ENCODE results near the gene SLC39A7. TPM values are rescaled to one million over a fixed set of nuclear protein-coding genes. Genes with fewer than 3 reads are reported as not detected.

SLC39A7 gene
- polyA plus RNA-seq (ENCODE audit: insufficient read length in 4 of 4) = 100 to 1,000 TPM in 3 of 4 donors, 10 to 100 TPM in 1; 91.9 to 139 (median 116) TPM

DNA sequence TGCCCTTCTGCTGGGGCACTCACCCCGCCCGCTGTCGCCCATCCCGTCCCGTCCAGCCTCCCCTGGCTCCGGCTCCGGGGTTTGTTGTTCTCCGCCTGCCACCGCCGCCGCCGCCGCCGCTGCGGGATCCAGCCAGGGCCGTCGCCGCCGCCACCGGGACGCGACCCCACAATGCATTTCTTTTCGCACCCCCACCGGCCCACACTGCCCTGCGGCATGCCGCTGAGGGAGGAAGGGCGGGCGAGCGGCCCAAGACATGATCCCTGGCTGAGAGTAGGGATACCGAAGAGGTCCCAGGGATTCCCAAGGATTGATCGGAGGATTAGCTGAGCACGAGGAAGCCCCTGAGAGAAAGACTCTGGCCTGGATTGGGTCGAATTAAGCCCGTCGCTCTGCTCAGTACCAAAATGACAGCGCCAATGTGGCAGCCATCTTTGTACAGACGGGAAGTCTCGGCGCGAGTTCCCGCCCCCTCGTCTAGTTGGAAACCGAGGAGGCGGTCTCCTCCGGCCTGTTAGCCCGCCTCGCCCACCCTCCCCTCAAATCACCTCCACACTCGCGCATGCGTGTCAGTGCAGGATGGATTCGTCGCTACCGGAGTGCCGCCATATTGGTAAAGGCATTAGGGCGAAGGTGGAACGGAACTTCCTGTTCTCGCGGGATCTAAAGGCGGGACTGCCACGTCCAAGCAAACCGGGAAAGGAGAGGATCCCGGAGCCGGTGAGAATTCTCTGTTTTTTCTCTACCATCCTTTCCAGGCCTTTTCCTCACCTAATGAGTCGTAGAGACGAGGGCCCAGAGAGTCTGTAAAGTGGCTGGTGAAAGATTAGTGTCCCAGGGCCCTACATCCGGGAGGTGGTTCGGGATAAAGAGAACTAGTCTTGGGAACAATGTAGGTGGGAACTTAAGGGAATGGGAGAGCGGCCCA lies at the start of gene SLC39A7, which contains the start of gene RXRB:
Gene SLC39A7, plus strand, starts transcription at position 649 of the 928 bp plus-strand sequence. CDS start 379 bp downstream, outside the sequence.
Gene RXRB, minus strand, starts transcription at position 447 of the 928 bp plus-strand sequence. Its CDS starts 189 bp downstream, at position 258.
- peak; percentile 99 to 100 (median 100) for DNase-seq (ENCODE audit: low read depth in 4 of 4, low spot score in 3 of 4)

DNA sequence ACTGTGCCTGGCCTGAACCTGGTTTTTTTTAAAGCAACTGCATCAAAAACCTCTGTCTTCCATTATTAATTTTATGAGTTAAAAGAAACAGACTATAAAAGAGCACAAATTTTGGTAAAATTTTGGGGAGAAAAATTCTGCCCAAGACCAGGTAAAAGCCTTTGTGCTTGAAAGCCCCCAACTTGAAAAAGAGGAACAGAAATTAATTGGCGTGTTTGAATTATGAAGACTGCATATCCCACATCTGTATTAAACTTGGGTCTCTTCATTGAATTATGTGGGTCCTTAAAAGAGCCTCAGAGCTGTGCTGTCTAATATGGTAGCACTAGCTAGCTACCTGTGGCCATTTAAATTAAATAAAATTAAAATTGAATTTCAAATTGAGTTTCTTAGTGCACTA lies 49.6 kb upstream of the SLC39A7 start:
- DNase-seq (ENCODE audit: low read depth in 4 of 4, low spot score in 3 of 4) = no peak

DNA sequence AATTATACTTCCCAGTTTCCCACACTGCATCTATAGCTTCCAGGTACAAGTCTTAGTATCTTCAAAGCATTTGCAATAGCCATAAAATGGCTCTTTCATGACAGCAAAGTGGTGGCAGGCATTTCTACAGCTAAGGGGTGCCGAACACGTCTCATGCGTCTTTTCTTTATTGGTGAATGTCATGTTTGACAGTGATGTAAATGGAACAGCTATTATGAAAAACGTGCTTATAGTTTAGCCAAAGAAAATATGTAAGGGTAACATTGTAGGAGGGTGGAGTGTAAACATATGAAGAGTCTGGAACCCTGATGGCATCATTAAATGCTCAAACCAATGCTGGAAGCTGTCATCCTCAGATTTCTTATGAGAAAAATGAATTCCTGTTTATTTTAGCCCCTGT lies 46.3 kb upstream of the SLC39A7 start:
- DNase-seq (ENCODE audit: low read depth in 4 of 4, low spot score in 3 of 4) = no peak

DNA sequence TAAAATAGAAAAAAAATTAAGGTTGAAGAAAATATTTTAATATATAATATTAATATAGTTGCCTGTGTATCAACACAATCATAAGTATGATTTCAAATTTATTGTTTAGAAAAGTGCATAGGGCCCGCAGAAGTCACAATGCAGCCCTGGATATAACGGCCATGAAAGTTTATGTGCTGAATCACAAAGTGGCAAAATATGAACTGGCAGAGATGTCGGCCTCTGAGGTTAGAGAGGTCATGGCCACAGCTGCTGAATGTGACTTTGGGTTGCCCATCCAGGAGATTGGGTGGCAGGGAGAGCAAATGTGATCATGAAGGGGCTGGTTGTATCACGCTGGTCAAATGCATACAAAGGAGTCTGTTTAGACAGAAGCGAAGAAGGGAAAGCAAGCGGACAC lies 44.1 kb upstream of the SLC39A7 start:
- no peak for DNase-seq (ENCODE audit: low read depth in 4 of 4, low spot score in 3 of 4)

DNA sequence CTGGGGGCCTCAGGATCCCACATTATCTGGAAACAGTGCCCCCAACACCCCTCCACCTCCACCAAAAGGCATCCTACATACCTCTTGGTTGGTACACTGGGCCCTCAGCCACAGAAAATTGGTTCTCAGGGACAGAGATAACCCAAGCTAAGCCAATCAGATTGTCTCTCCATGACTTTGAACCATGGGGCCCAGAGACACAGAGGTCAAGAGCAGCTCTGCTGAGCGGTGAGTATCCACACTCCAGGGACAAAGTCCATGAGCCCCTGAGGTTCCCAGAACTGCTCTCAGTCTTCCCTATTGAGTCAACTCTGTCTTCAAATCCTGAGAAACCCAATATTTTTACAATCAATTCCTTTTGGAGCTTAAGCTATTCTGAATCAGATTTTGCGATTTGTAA lies 43.7 kb upstream of the SLC39A7 start:
- no peak for DNase-seq (ENCODE audit: low read depth in 4 of 4, low spot score in 3 of 4)

DNA sequence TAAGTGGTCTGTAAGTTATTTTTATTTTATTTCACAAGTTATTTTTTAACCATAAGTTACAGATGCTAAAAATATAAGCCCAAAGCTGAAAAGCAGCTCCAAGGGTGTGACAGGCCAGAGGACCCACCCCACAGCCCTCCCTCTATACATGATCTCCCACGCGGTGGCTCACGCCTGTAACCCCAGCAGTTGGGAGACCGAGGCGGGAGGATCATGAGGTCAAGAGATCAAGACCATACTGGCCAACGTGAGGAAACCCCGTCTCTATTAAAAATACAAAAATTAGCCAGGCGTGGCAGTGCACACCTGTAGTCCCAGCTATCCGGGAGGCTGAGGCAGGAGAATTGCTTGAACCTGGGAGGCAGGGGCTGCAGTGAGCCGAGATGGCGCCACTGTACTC lies 40.6 kb upstream of the SLC39A7 start:
- DNase-seq (ENCODE audit: low read depth in 4 of 4, low spot score in 3 of 4) = no peak

DNA sequence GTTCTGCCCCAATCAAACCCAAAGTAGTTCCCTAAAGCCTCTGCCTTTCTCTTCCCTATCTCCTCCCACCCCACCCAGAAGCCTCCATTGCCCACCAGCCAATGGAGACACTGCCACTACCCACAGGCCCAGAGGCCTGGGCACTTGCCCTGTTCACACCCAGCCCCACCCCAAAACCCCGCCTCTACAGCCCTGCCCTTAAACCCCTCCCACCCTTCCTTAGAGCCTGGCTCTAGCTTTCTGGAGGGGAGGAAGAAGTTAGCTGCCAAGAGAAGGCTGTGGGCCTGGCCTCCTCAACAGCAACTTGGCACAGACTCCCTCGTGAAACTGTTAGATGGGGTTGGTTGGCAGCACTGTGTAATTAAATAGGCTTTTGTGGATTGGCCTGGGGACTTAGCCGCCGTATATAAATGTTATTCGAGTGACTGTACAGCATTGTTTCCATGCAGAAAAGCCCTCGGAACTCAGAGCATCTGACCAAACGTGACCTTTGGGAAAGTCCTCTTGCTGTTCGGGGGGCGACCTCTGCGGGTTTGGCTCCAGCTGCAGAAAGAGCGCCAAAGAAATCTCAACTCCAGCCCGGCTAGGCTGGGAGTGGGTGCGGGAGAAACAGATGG lies 39.8 kb upstream of the SLC39A7 start:
- no peak for DNase-seq (ENCODE audit: low read depth in 4 of 4, low spot score in 3 of 4)

GRCh38 chr6:33161354-33162331 lies 39.0 kb upstream of the SLC39A7 start:
- DNase-seq (ENCODE audit: low read depth in 4 of 4, low spot score in 3 of 4) = peak in 2 of 4 donors; percentile 16 to 44

GRCh38 chr6:33163540-33163939 lies 37.1 kb upstream of the SLC39A7 start:
- no peak for DNase-seq (ENCODE audit: low read depth in 4 of 4, low spot score in 3 of 4)

- DNase-seq (ENCODE audit: low read depth in 4 of 4, low spot score in 3 of 4) = no peak
These were observed 36.5 kb upstream of the SLC39A7 start for GRCh38 chr6:33164176-33164575.

DNA sequence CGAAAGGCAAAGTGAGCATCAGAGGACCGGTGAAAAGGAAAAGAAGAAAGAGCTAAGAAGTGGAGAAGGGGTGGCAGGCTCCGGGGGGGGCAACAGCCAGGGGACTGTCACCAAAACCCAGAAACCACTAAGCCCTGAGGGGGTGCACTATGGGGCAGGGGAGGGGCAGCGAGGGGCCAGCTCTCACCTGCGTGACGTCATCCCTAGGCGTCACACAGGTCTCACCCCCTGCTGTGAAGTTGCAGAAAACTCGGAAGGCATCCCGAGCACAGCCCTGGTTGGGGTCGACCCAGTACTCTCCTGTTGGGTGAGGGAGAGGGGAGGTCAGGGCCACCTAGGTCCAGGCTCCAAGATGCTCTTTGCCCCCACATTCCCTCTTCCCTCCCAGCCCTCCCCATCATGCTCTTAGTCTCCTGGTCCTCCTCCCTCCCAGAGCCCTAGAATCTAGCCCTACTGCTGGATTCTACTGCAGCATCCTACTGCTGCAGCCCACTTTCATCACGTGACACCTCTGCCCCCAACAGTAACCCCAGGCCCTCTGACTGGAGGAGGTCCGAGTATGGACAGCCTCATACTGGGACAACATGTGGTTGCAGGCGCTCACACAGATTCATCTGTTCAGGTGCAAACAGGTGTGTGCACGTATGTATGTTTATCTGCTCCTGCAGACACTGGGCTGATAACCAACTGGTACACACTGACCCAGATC lies 35.8 kb upstream of the SLC39A7 start:
- DNase-seq (ENCODE audit: low read depth in 4 of 4, low spot score in 3 of 4) = no peak

GRCh38 chr6:33165581-33166258 lies 34.9 kb upstream of the SLC39A7 start:
- no peak for DNase-seq (ENCODE audit: low read depth in 4 of 4, low spot score in 3 of 4)

GRCh38 chr6:33166363-33166762 lies 34.3 kb upstream of the SLC39A7 start:
- no peak for DNase-seq (ENCODE audit: low read depth in 4 of 4, low spot score in 3 of 4)

DNA sequence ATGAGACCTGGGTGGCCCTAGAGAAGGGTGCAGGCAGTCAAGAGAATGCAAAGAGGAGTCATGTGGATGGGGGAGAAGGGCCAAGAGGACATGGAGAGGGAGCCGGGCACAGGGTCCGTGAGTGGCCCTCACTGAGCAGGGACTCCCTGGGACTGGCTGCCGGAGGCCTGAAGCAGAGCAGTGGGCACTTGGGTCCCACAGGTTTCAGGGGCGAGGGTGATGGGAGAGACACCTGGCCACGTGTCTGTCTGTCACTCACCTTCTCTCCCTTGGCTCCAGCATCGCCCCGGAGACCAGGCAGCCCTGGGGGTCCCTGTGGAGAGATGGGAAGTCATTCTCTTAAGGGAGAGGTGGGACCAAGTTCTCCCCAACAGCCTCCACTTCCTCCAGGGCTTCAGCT lies 33.9 kb upstream of the SLC39A7 start:
- DNase-seq (ENCODE audit: low read depth in 4 of 4, low spot score in 3 of 4) = no peak

DNA sequence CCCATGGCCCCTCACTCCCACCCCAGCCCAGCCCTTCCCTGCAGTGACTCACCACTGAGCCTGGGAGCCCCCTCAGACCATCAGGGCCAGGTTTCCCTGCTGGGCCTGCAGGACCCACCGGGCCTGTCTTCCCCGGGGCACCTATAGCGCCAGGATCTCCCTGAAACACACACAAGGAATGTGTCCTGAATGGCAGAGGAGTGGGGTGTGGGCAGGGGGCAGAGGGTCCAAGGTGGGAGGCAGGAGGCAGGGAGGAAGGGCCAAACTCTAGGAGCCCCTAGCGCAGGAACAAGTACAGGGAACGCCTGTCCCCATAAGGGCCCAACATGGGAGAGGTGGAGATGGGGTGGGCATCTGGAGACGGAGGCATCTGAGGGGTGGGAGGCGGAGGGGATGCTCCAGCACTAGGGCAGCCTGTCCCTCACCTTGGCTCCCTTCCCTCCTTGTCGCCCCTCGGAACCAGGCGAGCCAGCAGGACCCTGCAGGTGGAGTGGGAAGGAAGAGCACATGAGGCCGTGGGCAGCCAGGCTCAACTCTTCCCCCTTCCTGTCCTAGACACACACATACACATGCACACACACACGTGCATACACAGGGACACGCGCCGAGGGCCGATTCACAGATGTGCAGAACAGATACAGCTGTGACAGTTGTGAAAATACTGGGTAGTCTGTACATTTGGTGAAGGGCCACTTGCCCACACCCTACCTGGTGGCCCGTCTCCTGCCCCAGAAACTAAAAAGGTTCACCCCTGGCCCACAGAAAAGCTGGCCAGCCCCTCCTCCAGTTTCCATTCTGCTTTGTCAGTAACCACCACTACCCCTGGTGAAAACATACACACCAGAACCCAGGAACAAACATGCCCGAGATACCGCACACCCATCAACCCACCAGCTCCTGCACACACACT lies 33.0 kb upstream of the SLC39A7 start:
- DNase-seq (ENCODE audit: low read depth in 4 of 4, low spot score in 3 of 4) = no peak

DNA sequence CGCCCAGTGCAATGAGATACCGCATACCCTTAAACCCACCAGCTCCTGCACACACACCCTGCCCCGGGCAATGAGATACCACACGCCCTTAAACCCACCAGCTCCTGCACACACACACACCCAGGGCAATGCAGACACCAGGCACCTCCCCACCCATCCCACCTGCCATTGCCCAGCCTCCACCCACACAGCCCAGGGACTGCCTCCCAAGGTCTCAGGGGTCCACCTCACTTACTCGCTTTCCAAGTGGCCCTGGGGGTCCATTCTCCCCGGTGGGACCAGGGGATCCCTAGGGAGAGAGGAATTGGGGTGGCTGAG lies 32.4 kb upstream of the SLC39A7 start:
- DNase-seq (ENCODE audit: low read depth in 4 of 4, low spot score in 3 of 4) = no peak

GRCh38 chr6:33168639-33169038 lies 32.0 kb upstream of the SLC39A7 start:
- no peak for DNase-seq (ENCODE audit: low read depth in 4 of 4, low spot score in 3 of 4)
